SIG-M5 treated with dmso at 0.1 percent for 504 hours (cell line): ENCODE results near the gene TPM2.

Experiments used
- DNase-seq: peaks from one replicate; lab custom pipeline; 2025; ENCODE audit not compliant: unreplicated experiment; lab: John Stamatoyannopoulos, UW

Gene TPM2

GRCh38 chr9:35679091-35679490, 10.6 kb downstream of the TPM2 start:
- no peak for DNase-seq

GRCh38 chr9:35675732-35676392, 13.9 kb downstream of the TPM2 start:
- no peak for DNase-seq

DNA sequence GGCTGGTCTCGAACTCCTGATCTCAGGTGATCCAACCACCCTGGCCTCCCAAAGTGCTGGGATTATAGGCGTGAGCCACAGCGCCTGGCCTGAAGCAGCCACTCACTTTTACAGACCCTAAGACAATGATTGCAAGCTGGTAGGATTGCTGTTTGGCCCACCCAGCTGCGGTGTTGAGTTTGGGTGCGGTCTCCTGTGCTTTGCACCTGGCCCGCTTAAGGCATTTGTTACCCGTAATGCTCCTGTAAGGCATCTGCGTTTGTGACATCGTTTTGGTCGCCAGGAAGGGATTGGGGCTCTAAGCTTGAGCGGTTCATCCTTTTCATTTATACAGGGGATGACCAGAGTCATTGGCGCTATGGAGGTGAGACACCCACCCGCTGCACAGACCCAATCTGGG, 14.5 kb downstream of the TPM2 start:
- DNase-seq, result no peak

- DNase-seq, result no peak
Observed at GRCh38 chr9:35674025-35674361, 15.7 kb downstream of the TPM2 start.

GRCh38 chr9:35673132-35674024, 16.3 kb downstream of the TPM2 start, which contains the start of gene CA9:
TSS of gene CA9 (plus strand) at chr9:35673928. CDS start at chr9:35673960, 32 bp downstream.
- no peak for DNase-seq

DNA sequence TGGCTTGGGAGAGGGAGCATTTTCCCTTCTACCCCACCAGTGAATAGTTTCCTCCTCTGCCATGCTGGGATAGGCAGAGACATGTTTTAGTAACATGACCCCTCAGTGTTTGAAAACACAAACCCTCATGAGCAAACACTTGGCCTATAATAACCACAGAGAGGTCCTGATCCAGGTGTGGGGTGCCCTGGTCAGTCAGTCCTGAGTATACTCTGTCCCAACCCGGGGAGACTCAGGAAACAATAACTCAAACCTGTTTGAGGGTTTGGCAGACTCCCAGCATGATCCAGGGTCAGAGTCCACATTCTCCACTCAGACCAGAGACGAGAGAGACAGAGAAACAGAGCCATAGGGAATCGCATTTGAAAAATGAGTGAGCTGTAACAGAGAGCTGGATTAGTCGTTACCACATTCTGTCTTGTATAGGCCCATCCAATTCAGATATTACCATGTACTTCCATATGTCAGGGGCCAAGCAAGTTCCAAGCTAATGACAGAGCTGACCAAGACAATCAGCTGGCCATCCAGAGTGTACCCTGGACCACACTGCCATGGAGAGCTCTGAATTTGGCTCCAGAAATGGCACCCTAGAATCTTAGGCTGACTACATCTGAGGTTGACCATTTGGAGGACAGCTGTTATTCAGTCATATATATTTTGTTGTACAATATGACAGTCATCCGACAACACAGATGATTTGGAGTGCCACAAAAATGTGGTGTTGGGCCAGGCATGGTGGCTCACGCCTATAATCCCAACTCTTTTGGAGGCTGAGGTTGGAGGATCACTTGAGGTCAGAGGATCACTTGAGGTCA, 20.2 kb downstream of the TPM2 start:
- DNase-seq, result no peak

DNA sequence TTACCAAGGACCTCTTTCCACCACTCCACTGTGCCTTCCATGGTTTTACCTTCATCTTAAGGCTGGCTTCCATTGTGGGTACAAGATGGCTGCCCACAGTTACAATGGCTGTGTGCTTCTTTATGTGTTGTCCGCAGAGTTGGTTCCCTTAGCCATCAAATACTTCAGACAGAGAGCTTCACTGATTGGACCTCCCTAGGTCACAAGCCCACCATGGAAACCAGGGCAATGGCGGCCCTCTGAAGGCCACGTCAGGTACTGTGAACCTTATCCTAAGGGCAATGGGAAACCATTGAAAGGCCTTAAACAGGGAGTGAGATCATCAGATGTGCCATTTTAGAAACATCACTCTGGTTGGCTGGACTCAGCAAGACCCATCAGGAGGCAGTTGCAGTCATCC, 21.8 kb downstream of the TPM2 start:
- no peak for DNase-seq

- no peak for DNase-seq
Observed at GRCh38 chr9:35666549-35666948, 23.2 kb downstream of the TPM2 start.

- no peak for DNase-seq
Observed at GRCh38 chr9:35666045-35666444, 23.7 kb downstream of the TPM2 start.

GRCh38 chr9:35665471-35665818, 24.3 kb downstream of the TPM2 start:
- DNase-seq, result peak; percentile 35

DNA sequence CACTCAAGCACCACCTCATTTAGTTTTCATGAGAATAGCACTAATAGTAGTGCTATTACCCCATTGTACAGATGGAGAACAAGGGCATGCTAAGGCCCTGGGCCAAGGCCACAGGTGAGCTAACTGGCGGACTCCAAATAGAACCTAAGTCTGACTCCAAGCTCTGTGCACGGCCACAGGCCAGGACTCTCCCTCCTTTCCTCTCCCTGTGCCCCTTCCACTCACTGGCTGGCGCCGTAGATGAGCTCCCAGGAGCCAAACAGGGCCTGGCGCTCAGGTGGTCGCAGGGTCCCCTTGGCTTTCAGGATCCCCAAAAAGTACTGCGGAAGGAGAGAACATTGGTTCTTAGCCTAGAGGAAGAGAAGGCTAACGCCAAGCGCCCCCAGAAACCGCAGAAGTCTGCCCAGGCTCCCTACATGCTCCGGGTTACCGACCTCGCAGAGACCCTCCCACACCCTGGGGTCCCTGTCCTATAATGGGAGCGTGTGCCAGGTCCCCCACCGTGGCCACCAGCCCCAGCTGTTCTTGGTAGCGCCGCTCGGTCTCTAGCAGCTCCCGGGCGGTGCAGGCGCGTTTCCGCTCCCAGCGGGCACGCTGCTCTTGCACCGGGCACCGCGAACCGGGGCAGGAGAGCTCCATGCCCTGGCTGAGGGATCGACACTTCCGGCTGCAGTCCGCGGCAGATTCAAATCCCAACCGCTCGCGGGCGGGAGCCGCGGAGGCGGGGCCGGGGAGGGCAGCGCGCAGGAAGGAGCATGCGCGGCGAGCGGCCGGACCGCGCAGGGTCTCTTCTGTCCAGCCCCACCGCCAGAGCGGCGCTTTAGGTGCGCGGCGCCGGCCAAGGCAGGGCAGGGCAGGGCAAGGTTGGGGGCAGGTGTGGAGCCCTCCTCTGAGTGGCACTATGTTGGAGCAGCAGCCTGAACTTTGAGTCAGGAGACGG, 24.9 kb downstream of the TPM2 start, which contains the start of gene ARHGEF39:
Gene ARHGEF39, minus strand, starts transcription at position 665 of the 940 bp plus-strand sequence. Its CDS starts 26 bp downstream, at position 639.
- DNase-seq, result peak; percentile 68

DNA sequence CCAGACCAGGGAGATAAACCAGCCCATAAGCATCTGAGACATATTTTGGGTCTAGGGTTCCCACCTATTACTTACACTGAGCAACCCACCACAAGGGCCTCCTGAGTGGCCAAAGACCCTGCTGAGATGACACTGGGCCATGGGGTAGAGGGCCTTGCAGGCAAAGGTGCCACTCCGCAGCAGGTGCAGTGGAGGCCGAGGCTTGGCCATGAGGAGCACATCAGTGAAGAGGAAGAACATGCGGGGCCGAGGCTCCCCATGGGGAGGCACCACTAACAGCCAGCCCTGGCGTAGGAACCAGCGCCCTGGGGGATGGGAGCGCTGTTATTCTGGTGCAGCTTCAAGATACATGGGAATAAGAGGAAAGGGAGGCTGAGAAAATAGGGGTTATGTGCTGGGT, 27.3 kb downstream of the TPM2 start:
- DNase-seq, result no peak

GRCh38 chr9:35661756-35662350, 27.9 kb downstream of the TPM2 start:
- no peak for DNase-seq

DNA sequence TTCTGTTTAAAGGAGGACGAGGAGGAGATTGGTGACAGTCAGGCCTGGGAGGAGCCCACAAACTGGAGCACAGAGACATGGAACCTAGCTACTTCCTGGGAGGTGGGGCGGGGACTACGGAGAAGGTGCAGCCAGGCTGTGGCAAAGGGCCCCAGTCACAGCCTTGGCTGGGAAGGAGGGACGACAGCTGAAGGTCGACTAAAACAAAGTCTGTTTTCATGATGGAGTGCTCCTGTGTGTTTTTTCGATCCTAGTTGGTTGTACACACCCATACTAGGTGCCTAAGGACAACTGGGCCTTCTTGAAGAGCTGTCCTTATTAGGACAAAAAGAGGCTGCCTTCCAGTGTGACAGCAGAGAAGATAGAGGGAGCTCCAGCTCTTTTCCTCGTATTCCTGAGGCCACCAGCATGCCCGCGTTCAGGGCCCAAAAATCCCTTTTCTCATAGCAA, 28.7 kb downstream of the TPM2 start:
- DNase-seq, result peak; percentile 17

GRCh38 chr9:35659340-35659739, 30.4 kb downstream of the TPM2 start:
- no peak for DNase-seq

DNA sequence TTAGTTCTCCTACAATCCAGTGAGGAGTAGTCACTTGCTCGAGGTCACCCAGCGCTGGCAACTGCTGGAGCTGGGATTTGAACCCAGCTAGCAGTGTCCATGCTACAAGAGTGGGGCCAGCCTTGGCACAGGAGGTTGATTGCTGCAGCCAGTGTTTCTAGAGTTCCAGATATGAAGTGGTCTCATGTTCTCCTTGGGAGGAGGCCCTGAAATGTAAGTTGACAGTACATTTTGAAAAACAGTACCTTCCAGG, 30.8 kb downstream of the TPM2 start:
- peak; percentile 33 for DNase-seq

DNA sequence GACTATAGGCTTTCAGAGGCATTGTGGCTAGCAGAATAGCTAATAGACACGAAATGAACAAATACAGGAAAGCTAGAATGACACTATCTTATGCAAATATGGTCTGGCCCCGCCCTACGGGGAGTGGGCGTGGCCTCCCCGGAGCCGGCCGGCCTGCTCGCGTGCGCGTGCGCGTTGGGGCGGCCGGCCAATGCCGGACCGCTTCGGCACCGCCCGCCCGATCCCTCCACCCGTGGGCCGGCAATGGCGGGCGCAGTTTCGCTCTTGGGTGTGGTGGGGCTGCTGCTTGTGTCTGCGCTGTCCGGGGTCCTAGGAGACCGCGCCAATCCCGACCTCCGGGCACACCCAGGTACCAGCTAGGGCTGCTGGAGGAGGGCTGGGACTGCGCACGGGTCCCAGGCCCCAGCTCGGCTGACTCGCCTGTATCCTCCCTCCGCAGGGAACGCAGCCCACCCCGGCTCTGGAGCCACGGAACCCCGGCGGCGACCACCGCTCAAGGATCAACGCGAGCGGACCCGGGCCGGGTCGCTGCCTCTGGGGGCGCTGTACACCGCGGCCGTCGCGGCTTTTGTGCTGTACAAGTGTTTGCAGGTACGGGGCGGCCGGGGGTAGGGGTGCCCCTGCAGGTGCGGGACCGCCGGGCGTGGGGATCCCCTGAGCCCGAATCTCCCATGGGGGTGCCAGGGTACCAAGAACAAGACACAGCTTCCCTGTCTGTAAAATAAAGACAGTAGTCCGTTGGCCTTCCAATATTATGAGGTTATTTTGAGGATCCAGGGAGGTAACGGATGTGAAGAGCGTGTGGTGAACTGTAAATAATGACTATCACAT, 31.4 kb downstream of the TPM2 start, which contains the start of gene CCDC107:
Gene CCDC107, plus strand, starts transcription at position 156 of the 831 bp plus-strand sequence. Its CDS starts 88 bp downstream, at position 244.
- peak; percentile 67 for DNase-seq

DNA sequence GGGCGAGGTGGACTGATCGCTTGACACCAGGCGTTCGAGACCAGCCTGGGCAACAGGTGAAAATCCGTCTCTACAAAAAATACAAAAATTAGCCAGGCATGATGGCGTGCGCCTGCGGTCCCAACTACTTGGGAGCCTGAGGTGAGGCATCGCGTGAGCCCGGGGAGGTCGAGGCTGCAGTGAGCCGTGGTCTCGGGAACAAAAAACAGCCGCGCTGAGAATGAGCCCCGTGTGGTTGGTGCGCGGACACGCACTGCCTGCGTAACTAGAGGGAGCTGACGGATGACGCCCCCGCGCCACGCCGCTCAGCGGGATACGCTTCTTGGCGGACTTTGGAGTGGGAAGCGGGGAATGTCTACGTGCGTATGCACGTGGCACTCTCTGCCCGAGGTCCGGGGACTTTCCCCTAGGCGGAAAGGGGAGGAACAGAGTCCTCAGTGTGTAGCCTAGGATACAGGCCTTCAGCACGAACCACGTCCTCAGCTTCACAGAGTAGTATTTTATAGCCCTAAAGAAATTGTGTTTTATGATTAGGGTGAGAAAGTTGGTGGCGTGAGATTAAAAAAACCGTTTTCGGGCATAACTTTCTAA, 32.1 kb downstream of the TPM2 start, which contains the start of gene RMRP:
Gene RMRP, minus strand, starts transcription at position 474 of the 591 bp plus-strand sequence.
- DNase-seq, result peak; percentile 98
